Eye (tissue), 1 donor: ENCODE data around the gene CTIF.
A peak's percentile ranks its signal among the peaks of the same experiment; 100 is the strongest.

Source experiments
- DNase-seq: peaks from one replicate; pipeline ENCODE4 v3.0.0-alpha.2; 2015

The CTIF gene

DNA sequence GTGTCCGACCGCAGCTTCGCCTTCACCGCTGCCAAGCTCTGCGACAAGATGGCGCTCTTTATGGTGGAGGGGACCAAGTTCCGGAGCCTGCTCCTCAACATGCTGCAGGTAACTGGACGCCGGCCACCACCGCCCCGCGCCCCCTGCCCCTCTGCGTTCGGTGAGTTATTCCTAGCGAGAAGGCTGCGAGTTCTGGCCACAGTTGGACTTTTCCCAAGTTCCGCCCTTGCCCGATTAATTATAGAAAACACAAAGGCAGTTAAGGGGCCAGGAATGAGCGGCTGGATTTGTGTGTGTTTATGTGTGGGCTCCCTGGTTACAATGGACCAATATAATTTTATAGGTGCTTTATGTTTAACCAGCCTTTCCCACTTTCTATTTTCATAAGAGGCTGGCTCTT is 222.8 kb downstream of the CTIF start:
- DNase-seq = no peak

DNA sequence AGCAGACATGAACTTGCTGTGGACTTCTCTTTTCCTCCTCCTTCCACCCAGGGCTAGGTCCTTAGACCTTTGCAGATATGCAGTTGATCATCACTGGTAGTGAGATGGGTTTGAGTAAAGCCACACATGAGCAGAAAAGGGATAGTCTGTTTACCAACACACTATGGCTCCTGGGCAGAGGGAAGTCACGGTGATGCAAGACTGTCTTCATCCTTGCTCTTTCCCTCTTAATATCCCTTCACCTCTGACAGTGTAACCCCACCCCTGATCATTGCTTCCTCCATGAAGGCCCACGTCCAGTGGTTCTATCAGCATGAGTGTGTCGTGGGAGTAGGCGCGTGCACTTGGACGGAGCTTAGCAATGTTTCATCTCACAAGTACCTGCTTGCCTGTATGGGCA is 223.2 kb downstream of the CTIF start:
- no peak for DNase-seq

DNA sequence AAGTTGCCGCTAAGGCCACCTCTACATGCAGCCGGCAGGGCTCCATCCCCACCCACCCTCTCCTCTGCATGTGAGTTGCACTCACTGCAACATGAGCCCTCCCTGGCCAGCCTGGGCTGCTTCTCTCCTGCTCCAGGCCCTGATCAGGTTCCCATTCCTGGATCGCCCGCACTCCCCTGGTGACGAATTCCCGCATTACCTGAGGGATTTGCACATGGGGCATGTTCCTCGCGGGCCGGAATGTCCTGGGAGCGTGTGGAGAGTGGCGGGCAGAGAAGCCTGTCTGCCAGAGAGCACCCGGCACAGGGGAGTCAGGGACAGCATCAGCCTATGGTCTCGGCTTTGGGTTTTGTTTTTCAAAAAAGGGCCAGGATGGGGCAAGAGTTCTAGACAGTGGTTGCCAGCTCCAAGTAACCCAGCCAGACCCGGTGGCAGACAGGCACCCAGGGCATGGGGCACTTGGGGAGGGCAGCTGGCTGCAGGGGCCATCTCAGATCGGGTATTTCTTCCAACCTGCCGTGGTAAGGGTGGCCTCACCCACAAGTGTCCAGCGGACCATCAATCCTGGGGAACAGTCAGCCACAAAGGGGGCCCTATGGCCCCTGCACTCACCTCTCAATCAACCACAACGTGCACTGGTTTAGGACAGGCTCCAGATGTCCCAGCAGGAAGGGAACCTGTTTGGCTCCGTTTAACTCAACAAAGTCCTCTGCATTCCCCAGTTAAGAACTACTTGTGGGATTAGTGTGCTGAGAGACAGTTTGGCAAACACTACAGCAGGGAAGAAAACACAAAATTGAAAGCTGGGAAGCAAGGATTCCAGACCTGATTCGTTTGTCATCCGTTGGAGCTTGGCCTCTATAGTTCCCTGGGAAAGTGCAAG is 224.2 kb downstream of the CTIF start:
- DNase-seq = no peak

DNA sequence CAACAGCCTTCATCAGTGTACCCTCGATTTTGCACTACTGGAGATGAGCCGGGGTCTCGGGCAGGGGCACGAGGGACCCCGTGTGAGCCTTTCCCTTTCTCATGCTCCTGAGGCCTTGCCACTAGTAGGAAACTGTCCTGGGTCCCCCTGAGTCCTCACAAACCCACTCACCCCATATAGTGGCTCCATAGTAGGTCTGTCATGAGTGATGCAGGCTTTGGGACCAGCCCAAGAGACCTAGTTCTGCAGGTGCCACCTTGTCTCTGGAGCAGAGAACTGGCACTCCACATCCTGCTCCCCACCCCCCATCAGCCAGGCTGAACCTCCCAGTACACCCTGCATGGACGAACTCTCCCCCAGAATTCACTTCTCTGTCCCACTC is 224.9 kb downstream of the CTIF start:
- no peak for DNase-seq

GRCh38 chr18:48765053-48765452 is 226.2 kb downstream of the CTIF start:
- no peak for DNase-seq

DNA sequence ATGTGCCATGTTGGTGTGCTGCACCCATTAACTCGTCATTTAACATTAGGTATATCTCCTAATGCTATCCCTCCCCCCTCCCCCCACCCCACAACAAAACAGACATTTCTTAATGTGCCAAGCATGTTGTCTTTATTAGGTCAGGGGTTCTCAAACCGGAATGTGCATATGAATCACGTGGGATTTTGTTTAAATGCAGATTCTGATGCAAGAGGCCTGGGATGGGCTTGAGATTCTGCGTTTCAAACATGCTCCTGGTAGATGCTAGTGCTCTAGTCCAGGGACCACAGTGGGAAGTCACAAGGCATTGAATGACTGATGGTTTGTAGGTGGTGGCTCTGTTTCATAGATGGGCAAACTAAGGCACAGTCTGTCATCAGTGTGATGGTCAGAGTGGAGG is 227.2 kb downstream of the CTIF start:
- no peak for DNase-seq

DNA sequence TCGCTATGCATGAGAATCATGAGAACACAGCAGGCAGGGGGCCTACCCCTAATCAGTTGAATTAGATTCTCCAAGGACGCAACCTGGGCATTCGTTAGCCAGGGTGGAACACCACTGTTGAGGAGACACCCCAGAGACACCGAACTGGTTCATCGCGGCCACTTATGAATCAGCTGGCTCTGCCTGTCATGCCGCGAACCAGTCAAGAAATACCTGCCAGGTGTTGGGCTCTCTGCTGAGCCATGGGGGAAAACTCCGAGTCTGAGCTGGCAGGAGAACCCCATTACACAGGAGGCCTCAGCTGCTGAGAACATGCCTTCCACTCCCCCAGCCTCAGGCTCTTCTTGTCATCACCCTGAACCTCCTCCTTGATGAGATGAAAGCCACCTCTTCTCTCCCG is 227.7 kb downstream of the CTIF start:
- DNase-seq = no peak

DNA sequence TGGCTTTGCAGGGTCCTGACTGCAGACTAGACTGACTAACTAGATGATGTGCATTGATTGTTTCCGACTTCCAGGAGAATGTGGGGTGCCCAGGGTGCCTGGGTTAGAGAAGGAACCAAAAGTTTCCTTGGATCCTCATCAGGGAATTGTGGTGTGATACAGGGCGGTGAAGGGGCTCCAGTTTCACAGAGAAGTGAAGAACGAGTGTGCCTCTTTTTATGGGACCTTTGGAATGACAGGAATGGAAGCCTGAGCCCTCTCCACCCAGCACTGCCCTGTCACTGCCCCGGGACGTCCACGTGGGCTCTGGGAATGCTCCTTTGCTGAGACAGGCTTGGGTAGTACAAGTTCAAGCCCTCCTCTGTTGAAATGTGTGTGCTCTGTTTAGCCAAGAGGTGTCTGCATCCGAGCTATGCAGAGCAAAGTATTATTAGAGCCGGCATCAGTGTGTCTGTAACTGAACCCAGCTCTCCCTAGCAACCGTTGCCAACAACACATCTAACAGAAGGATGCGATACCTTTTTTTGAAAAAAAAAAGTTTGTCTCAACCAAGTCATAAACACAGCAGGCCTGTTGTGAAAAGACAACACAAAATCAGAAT is 228.4 kb downstream of the CTIF start:
- peak; percentile 57 for DNase-seq

- DNase-seq = no peak
Measured at GRCh38 chr18:48769006-48769636, 230.3 kb downstream of the CTIF start.

DNA sequence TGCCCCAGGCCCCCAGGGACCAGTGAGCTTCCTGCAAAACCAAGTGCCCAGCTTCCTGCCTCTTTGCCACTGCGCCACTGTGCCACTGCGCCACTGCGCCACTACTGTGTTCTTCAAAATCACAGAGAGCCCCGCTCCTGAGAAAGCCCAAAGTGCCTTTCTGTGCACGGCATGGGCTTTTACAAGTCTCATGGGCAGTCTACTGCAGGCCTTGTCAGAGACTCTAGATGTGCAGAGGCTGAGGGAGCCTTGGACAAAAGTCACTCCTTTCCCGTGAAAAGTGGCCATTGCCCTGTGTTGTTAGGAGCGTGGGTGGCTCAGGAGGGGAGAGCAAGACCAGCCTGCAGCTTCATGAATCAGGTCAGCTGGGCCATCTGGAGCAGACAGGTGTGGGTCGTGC is 231.4 kb downstream of the CTIF start:
- no peak for DNase-seq

GRCh38 chr18:48771641-48772375 is 233.0 kb downstream of the CTIF start:
- DNase-seq = no peak

GRCh38 chr18:48772457-48772856 is 233.6 kb downstream of the CTIF start:
- no peak for DNase-seq

GRCh38 chr18:48773821-48774220 is 235.0 kb downstream of the CTIF start:
- no peak for DNase-seq

DNA sequence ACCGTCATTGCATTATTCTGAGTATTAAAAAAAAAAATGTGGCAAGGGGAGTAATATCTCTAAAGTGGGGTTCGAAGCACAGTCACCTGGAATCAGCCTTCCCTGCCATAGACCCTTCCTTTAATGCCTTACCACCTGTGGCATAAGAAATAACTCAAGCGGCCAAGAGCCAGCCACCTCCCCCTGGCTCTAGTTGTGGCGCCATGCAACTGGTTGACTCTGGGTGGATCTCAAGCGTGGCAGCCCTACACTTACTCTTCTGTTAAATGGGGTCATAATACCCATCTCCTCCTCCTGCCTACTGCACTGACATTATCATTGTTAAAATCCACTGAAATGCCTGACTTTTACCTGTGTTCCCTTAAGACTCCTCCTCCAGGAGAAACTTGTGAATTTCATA is 236.1 kb downstream of the CTIF start:
- no peak for DNase-seq

GRCh38 chr18:48775372-48776155 is 236.7 kb downstream of the CTIF start:
- no peak for DNase-seq

DNA sequence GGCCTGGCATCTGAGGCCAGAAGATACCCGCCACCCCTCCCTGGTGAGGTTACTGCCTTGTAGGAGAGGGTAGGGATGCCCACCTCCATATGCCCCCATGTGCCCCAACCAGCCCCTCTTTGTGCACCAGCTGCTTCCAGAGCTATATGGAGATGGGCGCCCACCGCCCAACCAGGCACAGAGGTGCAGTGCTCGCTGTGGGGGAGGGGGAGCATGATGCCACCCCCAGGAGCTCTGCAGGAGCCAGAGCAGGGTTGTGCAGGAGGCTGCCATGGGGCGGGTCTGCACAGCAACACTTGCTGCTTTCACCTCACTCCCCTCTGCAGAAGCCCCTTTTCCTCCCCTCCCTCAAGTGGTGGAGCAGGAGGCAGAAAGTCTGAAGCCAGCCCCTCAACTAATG is 237.3 kb downstream of the CTIF start:
- DNase-seq = no peak

DNA sequence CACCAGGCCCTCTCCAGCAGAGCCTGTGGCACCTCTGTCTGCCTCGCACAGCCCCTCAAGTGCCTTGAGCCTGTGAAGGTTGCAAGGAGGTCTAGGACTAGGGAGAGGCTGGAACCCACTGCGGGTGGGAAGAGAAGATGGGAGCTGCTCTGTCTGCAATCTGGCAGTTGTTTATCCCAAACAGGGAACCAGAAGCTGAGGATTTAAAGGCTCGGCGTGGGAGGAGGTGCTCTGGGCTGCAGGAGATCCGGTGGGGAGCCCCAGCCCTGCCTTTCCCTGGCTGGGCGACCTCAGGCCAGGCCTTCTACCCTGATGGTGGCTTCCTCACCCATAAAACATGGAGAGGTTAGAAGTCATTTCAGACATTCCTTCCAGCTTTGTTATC is 237.8 kb downstream of the CTIF start:
- no peak for DNase-seq

DNA sequence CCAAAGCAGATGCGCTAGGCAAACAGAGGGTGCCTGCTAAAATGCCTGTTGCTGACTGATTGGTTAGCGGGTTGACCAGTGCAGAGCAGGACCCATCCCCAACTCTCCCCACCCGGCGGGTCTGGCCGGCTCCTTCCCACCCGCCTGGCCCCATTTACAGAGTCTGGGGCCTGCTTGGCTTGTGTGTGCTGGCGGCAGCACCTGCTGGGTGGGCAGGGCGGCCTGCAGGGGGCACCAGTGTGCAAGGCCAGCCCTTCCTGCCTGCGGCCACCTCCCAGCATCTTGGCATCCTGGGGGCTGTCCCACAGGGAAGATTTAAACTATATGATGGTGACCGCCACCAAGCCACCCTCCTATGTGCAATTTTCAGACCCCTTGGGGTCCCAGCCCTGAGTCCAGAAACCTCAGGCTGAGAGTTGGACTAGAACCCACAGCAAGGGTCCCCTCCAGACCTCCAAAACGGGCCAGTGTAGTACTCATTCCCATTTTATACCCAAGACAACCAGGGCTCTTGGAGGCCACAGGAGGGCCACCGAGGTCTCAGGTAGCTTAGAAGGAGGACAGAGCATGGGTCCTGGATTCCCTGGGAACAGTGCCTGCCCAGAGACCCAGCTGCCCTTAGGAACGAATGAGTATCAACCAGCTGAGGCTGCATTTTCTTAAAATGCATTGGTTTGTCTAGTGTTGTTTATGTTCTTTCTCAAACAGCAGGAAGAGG is 238.4 kb downstream of the CTIF start:
- DNase-seq = peak; percentile 83

DNA sequence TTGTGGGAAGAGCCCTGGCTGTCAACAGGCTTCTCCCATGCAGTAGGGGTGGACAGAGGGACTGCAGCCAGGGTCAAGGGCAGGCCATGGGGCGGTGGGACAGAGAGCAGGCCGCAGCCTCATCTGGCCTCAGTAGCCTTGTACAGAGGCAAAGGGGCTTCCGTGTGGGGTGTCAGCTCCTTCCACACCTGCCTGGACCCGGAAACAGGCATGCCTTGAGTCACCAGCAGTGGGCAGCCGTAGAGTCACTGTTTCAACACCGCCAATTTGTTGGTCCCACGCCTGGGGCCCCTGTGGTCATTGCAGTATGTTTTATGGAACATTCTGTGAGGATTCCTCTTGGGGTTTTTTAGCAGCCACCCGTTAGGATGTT is 238.9 kb downstream of the CTIF start:
- no peak for DNase-seq

DNA sequence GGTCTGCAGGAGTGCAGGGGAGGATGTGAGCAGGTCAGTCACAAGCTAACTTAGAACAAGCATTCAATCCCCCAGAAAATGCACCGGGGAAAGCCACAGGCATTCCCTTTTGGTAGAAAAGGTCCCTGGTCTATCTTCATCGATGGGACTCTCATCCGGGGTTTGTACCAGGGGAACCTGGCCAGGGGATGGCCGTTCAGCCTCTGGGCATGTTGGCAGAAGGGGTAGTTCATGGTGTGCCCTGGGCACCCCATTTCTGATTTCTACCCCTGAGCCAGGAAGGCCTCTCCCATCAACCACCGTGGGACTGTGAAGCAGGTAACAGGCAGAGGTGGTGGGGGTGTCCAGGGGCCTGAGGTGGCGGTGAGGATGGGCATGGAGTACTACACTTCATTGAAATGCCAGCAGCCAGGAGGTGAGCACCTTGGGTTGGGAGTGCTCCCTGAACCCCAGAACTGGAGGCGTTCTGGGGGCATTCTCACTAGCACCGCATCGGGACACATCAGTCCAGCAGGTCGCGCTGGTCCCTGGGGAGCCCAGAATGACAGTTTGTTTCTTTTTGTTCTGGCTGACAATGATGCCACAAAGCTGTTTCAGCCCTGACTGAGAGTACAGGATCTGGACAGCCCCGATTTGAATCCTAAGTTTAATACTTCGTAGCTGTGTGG is 239.6 kb downstream of the CTIF start:
- DNase-seq = no peak

DNA sequence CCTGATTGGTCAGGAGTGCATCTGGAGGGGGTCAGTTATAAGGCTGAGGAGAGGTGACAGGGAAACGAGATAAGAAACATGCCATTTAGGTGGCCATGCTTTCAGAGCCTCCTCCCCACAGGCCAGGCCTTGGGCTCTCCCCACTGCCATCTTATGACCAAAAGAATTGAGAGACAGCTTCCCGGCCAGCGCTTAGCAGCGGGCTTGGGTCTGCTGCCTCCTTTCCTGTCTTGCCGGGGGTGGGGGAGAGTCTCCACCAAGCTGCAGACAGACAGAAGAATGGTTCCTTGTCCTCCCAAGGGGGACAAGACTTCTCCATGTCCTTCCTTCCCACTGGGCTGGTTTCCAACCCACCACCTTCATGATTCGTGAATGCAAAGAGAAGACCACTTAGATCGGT is 240.6 kb downstream of the CTIF start:
- DNase-seq = no peak
